ENCODE data around the gene CACNA1H. TPM values are rescaled to one million over a fixed set of nuclear protein-coding genes. Genes with fewer than 3 reads are reported as not detected.

Gene CACNA1H
- total RNA-seq, 3 donors from 2014 or later (not counting 1 experiment from before 2014, with no cell fraction given), result 1.1 to 1.5 (median 1.3) TPM

- Histone ChIP-seq H3K4me1 (ENCODE audit: control insufficient read depth, insufficient read depth, low read length) (no peaks in the 10 kb centered on the region), H3K9me3 (ENCODE audit: control insufficient read depth, insufficient read depth, low read length) (no peaks in the 10 kb centered on the region), H3K27me3 (ENCODE audit: control insufficient read depth, insufficient read depth, low read length) (no peaks in the 10 kb centered on the region), H3K4me3 (ENCODE audit: low read length) (no peak overlapping the region), H3K27ac (ENCODE audit: low read length) (no peak overlapping the region), H3K36me3 (ENCODE audit: control insufficient read depth, insufficient read depth, low read length) (no peaks in the 10 kb centered on the region)
- Mint-ChIP-seq H3K36me3 (no peaks in the 10 kb centered on the region), H3K27me3 (ENCODE audit: low read depth in 2 of 2) (peaks cover 0 to 3% of the 10 kb centered on the region in 2 donors), H3K27ac (no peak overlapping the region), H3K4me1 (no peaks in the 10 kb centered on the region), H3K4me3 (no peak overlapping the region), H3K9me3 (no peaks in the 10 kb centered on the region)
- DNase-seq (no peak), ATAC-seq (no peak)
- 74% methylated on average over 30 of the region's 30 CpGs for WGBS (ENCODE audit: insufficient coverage)
- intact Hi-C loops (cut with micrococcal nuclease), result no loop called here
- no peak for TF ChIP-seq CTCF (IDR thresholded peaks at IDR 0.05)
These were observed 40.4 kb downstream of the CACNA1H start for GRCh38 chr16:1193143-1193824.

- Histone ChIP-seq H3K27me3 (ENCODE audit: control insufficient read depth, insufficient read depth, low read length) (no peaks in the 10 kb centered on the region), H3K9me3 (ENCODE audit: control insufficient read depth, insufficient read depth, low read length) (no peaks in the 10 kb centered on the region), H3K27ac (ENCODE audit: low read length) (no peak overlapping the region), H3K4me1 (ENCODE audit: control insufficient read depth, insufficient read depth, low read length) (no peaks in the 10 kb centered on the region), H3K4me3 (ENCODE audit: low read length) (no peak overlapping the region), H3K36me3 (ENCODE audit: control insufficient read depth, insufficient read depth, low read length) (no peaks in the 10 kb centered on the region)
- no peak for ATAC-seq
- intact Hi-C loops (cut with micrococcal nuclease), result no loop called here
- H3K27me3 Mint-ChIP-seq (ENCODE audit: low read depth in 2 of 2), result peaks cover 0 to 3% of the 10 kb centered on the region in 2 donors
- no peak overlapping the region for H3K27ac Mint-ChIP-seq
- WGBS (ENCODE audit: insufficient coverage), result 73% methylated on average over 29 of the region's 29 CpGs
- H3K36me3 Mint-ChIP-seq, result no peaks in the 10 kb centered on the region
- TF ChIP-seq CTCF (IDR thresholded peaks at IDR 0.05), result no peak
- no peaks in the 10 kb centered on the region for H3K9me3 Mint-ChIP-seq
- no peaks in the 10 kb centered on the region for H3K4me1 Mint-ChIP-seq
- no peak overlapping the region for H3K4me3 Mint-ChIP-seq
- no peak for DNase-seq
These were observed 41.1 kb downstream of the CACNA1H start for GRCh38 chr16:1193825-1194581.

DNA sequence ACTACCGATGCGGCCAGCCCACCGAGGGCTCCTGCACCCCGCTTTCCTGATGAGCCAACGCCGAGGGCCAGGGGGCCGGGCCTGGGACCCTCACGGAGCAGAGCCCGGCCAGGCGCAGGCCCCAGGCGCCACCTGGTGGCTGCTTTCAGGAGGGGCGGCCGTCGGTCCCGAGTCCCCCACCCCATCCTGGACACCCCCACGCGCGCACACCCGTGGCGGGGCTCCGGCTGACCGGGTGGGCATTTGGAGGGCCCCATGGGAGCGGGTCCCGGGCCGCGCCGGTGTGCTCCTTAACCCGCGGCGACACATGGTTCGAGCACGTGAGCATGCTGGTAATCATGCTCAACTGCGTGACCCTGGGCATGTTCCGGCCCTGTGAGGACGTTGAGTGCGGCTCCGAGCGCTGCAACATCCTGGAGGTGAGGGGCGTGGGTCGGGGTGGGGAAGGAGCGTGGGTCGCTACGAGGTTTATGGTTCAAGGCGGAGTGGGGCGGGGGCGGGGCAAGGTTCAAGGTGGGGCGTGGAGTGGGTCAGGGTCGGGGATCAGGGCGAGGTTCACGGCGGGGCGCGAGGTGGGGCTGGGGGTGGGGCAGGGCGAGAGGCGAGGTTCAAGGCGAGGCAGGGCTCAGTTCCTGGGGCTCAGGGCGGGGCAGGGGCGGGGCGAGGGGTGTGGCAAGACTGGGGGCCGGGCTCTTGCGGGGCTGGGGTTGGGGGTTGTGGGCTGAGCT is 41.9 kb downstream of the CACNA1H start:
- 34% methylated on average over 61 of the region's 61 CpGs for WGBS (ENCODE audit: insufficient coverage)
- DNase-seq, result peak in 1 of 2 donors; percentile 46
- Histone ChIP-seq H3K4me1 (ENCODE audit: control insufficient read depth, insufficient read depth, low read length) (no peaks in the 10 kb centered on the region), H3K4me3 (ENCODE audit: low read length) (no peak overlapping the region), H3K27ac (ENCODE audit: low read length) (no peak overlapping the region), H3K9me3 (ENCODE audit: control insufficient read depth, insufficient read depth, low read length) (no peaks in the 10 kb centered on the region), H3K27me3 (ENCODE audit: control insufficient read depth, insufficient read depth, low read length) (no peaks in the 10 kb centered on the region), H3K36me3 (ENCODE audit: control insufficient read depth, insufficient read depth, low read length) (no peaks in the 10 kb centered on the region)
- TF ChIP-seq CTCF (IDR thresholded peaks at IDR 0.05), result peak; percentile 48
- no peaks in the 10 kb centered on the region for H3K36me3 Mint-ChIP-seq
- no peak for ATAC-seq
- H3K4me3 Mint-ChIP-seq, result no peak overlapping the region
- no peaks in the 10 kb centered on the region for H3K4me1 Mint-ChIP-seq
- H3K27ac Mint-ChIP-seq, result no peak overlapping the region
- intact Hi-C loops (cut with micrococcal nuclease), result no loop called here
- peaks cover 0 to 3% of the 10 kb centered on the region in 2 donors for H3K27me3 Mint-ChIP-seq (ENCODE audit: low read depth in 2 of 2)
- H3K9me3 Mint-ChIP-seq, result peaks cover 0 to 2% of the 10 kb centered on the region in 2 donors

All from natural killer cell (primary cell).